CD8-positive, alpha-beta memory T cell (primary cell): ENCODE results near the gene HPN. TPM values are rescaled to one million over a fixed set of nuclear protein-coding genes. Genes with fewer than 3 reads are reported as not detected.
"Not testable (repeated sequence)": the region's sequence is repeated elsewhere in the genome, so short reads cannot be mapped to it uniquely, and the experiment has no call there.

ENCODE experiments used
- CTCF ChIA-PET: fragments of 350-600 bp; sonication (Branson Sonifier 250); formaldehyde crosslinking; loops from one replicate; lab custom pipeline; 2021; ENCODE audit warnings: antibody characterized with exemption; lab: Charles Lee
- POLR2A ChIA-PET: fragments of 350-600 bp; sonication (Branson Sonifier 250); formaldehyde crosslinking; loops from one replicate; lab custom pipeline; 2021; ENCODE audit warnings: antibody characterized with exemption; lab: Charles Lee
- DNase-seq, 5 donors: peaks; one replicate each; pipeline versions ENCODE4 v3.0.0 to v3.0.0-alpha.2; 2020 to 2022; ENCODE audit warnings: mixed read lengths in 1 of 5
- H3K27ac ChIP-seq: one replicate; pipeline ENCODE4 v1.7.0; 2013; ENCODE audit warnings: low read depth, mild to moderate bottlenecking, low read length, moderate library complexity
- H3K27me3 ChIP-seq: 2 replicates; pipeline ENCODE4 v1.7.0; 2013; ENCODE audit warnings: low read length, mild to moderate bottlenecking; ENCODE audit not compliant: insufficient read depth, poor library complexity, severe bottlenecking
- H3K36me3 ChIP-seq: 2 replicates; pipeline ENCODE4 v1.7.0; 2013; ENCODE audit warnings: mild to moderate bottlenecking, low read length, moderate library complexity; ENCODE audit not compliant: insufficient read depth
- H3K4me1 ChIP-seq: 2 replicates; pipeline ENCODE4 v1.7.0; 2013; ENCODE audit warnings: mild to moderate bottlenecking, low read length, moderate library complexity; ENCODE audit not compliant: insufficient read depth
- H3K4me3 ChIP-seq: 2 replicates; pipeline ENCODE4 v1.7.0; 2013; ENCODE audit warnings: mild to moderate bottlenecking, low read length
- H3K9me3 ChIP-seq: 2 replicates; pipeline ENCODE4 v1.7.0; 2013; ENCODE audit warnings: mild to moderate bottlenecking, low read length
- H3K27ac Mint-ChIP-seq, 8 donors: one replicate each; pipeline ENCODE4 v1.8.0; 2020 to 2021; ENCODE audit warnings: mixed read lengths in 8 of 8, mild to moderate bottlenecking in 6 of 8, inconsistent platforms in 3 of 8, moderate library complexity in 3 of 8
- H3K27me3 Mint-ChIP-seq, 2 donors: one replicate each; pipeline ENCODE4 v1.8.0; 2020 to 2021; ENCODE audit warnings: mixed read lengths in 2 of 2, mild to moderate bottlenecking in 1 of 2, moderate library complexity in 1 of 2
- H3K36me3 Mint-ChIP-seq, 3 donors: one replicate each; pipeline ENCODE4 v1.8.0; 2020 to 2021; ENCODE audit warnings: mixed read lengths in 3 of 3, inconsistent platforms in 1 of 3, mild to moderate bottlenecking in 1 of 3
- H3K4me1 Mint-ChIP-seq, 3 donors: one replicate each; pipeline ENCODE4 v1.8.0; 2020 to 2021; ENCODE audit warnings: mixed read lengths in 3 of 3, inconsistent platforms in 1 of 3, mild to moderate bottlenecking in 1 of 3
- H3K4me3 Mint-ChIP-seq, 7 donors: one replicate each; pipeline ENCODE4 v1.8.0; 2020 to 2021; ENCODE audit warnings: mixed read lengths in 7 of 7, mild to moderate bottlenecking in 6 of 7, moderate library complexity in 4 of 7, inconsistent platforms in 2 of 7
- H3K9me3 Mint-ChIP-seq, 5 donors: one replicate each; pipeline ENCODE4 v1.8.0; 2020 to 2022; ENCODE audit warnings: mixed read lengths in 5 of 5, mild to moderate bottlenecking in 3 of 5, moderate library complexity in 2 of 5, inconsistent platforms in 1 of 5
- polyA plus RNA-seq: library from polyadenylated mRNA; unstranded; fragments of 300-500 nt; fragmentation: Illumina TruSeq; gene quantifications from one replicate; pipeline ENCODE4 v1.2.3, GENCODE V29; 2021
- total RNA-seq, 2 experiments: library from RNA; stranded (reverse); gene quantifications; one replicate each; pipeline ENCODE4 v1.2.3, GENCODE V29; 2021

Gene HPN
- not detected for total RNA-seq
- 0.53 TPM for polyA plus RNA-seq

DNA sequence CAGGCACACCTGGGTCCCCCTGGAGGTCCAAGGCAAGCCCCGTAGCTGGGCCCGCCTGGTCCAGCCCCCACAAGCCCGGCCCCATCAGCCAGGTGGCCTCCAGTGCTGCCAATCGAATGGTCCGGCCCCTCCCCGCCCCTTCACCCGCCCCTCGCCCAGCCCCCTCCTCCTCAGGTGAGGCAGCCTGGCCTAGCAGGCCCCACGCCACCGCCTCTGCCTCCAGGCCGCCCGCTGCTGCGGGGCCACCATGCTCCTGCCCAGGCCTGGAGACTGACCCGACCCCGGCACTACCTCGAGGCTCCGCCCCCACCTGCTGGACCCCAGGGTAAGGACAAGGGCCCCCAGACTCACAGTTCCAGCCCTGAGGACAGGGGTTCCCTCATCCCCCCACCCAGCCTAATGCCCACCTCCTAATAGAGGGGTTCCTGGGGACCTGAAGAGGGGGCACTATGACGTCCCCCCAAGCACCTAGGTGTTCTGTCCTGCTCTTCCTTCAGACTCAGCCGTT, at the start of gene HPN:
Gene HPN, plus strand, starts transcription at position 174 of the 508 bp plus-strand sequence. CDS start 786 bp downstream, outside the sequence.
- H3K27ac Mint-ChIP-seq = peak within 1 kb of the TSS in 7 of 8 donors; percentile 6 to 87 (median 74)
- no peak for DNase-seq

DNA sequence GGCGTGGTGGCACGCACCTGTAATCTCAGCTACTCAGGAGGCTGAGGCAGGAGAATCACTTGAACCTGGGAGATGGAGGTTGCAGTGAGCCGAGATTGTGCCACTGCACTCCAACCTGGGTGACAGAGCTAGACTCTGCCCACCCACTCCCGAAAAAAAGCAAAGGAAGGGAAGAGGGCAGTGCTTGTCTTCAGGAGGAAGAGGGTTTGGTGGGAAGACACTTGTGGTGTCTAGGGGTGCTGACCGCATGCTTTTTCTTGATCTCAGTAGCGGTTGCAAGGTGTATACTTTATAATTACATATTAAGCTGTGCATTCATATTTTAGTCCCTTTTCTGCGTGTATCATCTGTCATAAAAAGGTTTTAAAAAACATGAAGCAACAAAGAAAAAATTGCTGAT, 48.9 kb upstream of the HPN start:
- Mint-ChIP-seq H3K4me3 (peak overlapping the region in 2 of 7 donors; percentile 31 to 39), H3K27ac (peak overlapping the region in 2 of 8 donors; percentile 41 to 42), H3K4me1 (peaks cover 15 to 76% (median 18%) of the 10 kb centered on the region in 3 donors)
- H3K9me3 Mint-ChIP-seq, H3K27ac ChIP-seq, H3K36me3 ChIP-seq, H3K9me3 ChIP-seq, H3K27me3 Mint-ChIP-seq, H3K27me3 ChIP-seq, H3K36me3 Mint-ChIP-seq, H3K4me3 ChIP-seq: not testable (repeated sequence)
- POLR2A ChIA-PET = interaction anchor here (1.5 kb wide), 1 partner anchor 9 kb away, joined by 4 read pairs; no protein-coding TSS in a partner anchor
- peak in 1 of 5 donors; percentile 62 for DNase-seq
- peaks cover 39% of the 10 kb centered on the region for H3K4me1 ChIP-seq
- CTCF ChIA-PET = interaction anchor here (0.6 to 1.7 kb wide), 3 partner anchors 19 to 22 kb away, joined by 3 read pairs; no protein-coding TSS in a partner anchor

More for the DNA sequence above, at the start of gene HPN:
- Histone ChIP-seq H3K27me3 (no peaks in the 10 kb centered on the region), H3K27ac (peak within 1 kb of the TSS; percentile 16), H3K4me3 (peak within 1 kb of the TSS; percentile 56), H3K4me1 (peaks cover 31% of the 10 kb centered on the region), H3K36me3 (no peaks in the 10 kb centered on the region), H3K9me3 (no peaks in the 10 kb centered on the region)
- ChIA-PET CTCF (no interaction called here), POLR2A (interaction anchor here (0.6 kb wide), 1 partner anchor 17 kb away, joined by 3 read pairs; no protein-coding TSS in a partner anchor)
- Mint-ChIP-seq H3K4me1 (peaks cover 21 to 44% (median 31%) of the 10 kb centered on the region in 3 donors), H3K36me3 (no peaks in the 10 kb centered on the region), H3K4me3 (peak within 1 kb of the TSS; percentile 55 to 90 (median 80)), H3K9me3 (no peaks in the 10 kb centered on the region), H3K27me3 (peaks cover 2 to 5% of the 10 kb centered on the region in 2 donors)

DNA sequence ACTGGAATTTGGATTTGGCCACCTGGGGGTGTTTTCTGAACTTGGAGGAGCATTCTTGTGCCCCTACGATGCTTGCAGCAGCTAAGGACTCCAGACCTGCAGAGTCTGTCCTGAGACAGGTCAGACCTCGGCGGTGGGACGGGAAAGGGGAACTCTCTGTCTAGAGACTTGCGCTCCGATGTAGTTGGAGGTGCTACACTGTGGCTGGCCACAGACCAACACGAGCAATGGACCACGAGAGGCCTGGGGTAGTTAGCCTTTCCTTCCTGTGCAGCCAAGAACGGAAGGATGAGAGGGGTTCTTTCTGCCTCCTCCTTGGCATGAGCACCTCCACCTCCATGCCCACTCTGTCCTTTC, 47.3 kb upstream of the HPN start:
- Histone ChIP-seq H3K27me3 (no peaks in the 10 kb centered on the region), H3K36me3 (no peaks in the 10 kb centered on the region), H3K4me1 (peaks cover 56% of the 10 kb centered on the region), H3K9me3 (no peaks in the 10 kb centered on the region), H3K4me3 (no peak overlapping the region), H3K27ac (no peak overlapping the region)
- Mint-ChIP-seq H3K9me3 (no peaks in the 10 kb centered on the region), H3K4me1 (peaks cover 25 to 79% (median 35%) of the 10 kb centered on the region in 3 donors), H3K27ac (no peak overlapping the region), H3K27me3 (peaks cover 0 to 1% of the 10 kb centered on the region in 2 donors), H3K36me3 (no peaks in the 10 kb centered on the region), H3K4me3 (peak overlapping the region in 1 of 7 donors; percentile 8)
- DNase-seq = no peak
- CTCF ChIA-PET = interaction anchor here (10.0 kb wide), 1 partner anchor 19 kb away, joined by 98 read pairs; no protein-coding TSS in a partner anchor
- POLR2A ChIA-PET = no interaction called here

DNA sequence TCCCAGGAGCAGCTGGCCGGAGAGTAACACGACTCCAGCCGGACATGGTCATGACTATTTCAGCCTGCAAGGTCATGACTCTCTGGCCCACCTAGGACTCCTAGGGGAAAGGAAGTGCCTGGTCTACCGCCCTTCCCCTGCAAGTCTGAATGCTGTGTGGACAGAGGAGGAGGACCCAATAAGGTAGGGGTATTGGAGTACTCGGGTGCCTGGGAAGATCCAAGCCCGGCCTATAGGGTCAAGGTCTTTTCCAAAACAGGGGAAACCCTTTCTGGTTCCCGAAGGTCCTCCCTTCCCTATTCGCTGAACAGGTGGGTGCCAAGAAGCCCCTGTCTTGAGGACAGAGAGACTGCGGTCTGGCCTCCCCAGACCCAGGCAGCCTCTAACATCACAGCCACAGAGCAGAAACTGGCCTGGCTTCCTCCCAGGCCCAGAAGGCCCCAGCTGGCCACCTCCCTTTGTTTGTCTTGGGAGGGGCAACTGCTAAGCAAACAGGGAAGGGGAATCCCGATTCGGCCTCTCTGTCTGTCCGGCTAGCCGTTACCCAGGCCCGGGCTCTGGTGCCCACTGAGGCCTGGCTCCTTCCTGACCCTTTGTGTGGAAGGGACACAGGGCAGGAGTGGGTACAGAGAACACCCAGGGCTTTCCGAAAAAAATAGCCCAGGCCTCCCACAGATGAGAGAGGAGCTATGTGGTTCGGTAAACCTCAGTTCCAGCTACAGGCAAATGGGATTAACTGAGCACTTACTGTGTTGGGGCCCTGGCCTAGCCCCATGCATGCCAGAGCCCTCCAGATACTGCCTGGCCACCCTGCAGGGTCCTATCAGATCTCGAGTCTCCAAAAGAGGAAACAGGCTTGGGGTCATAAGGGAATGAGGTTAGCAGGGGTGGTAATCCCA, 46.6 kb upstream of the HPN start:
- DNase-seq = no peak
- Mint-ChIP-seq H3K9me3 (no peaks in the 10 kb centered on the region), H3K27me3 (peaks cover 0 to 1% of the 10 kb centered on the region in 2 donors), H3K4me3 (no peak overlapping the region), H3K36me3 (no peaks in the 10 kb centered on the region), H3K27ac (peak overlapping the region in 2 of 8 donors; percentile 58 to 99), H3K4me1 (peaks cover 28 to 84% (median 39%) of the 10 kb centered on the region in 3 donors)
- H3K4me1 ChIP-seq = peaks cover 62% of the 10 kb centered on the region
- no peaks in the 10 kb centered on the region for H3K27me3 ChIP-seq
- no peaks in the 10 kb centered on the region for H3K36me3 ChIP-seq
- H3K9me3 ChIP-seq = no peaks in the 10 kb centered on the region
- ChIA-PET CTCF (interaction anchor here (1.5 to 10.0 kb wide), 2 partner anchors 18 to 23 kb away, joined by 6 to 98 read pairs; no protein-coding TSS in a partner anchor), POLR2A (interaction anchor here (0.6 to 1.0 kb wide), 3 partner anchors 10 to 17 kb away, joined by 5 to 12 read pairs (median 5); no protein-coding TSS in a partner anchor)
- H3K4me3 ChIP-seq = no peak overlapping the region
- no peak overlapping the region for H3K27ac ChIP-seq

DNA sequence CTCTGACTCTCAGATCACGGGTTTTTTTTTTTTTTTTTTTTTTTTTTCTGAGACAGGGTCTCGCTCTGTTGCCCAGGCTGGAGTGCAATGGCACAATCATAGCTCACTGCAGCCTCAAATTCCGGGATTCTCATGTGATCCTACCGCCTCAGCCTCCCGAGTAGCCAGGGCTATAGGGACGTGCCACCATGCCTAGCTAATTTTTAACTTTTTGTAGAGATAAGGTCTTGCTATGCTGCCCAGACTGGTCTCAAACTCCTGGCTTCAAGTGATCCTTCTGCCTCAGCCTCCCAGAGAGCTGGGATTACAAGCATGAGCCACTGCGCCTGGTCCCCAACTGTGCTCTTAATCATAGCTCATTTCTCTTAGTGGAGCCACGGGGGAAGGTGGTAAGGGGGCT, 46.0 kb upstream of the HPN start:
- Mint-ChIP-seq H3K36me3 (no peaks in the 10 kb centered on the region), H3K4me3 (no peak overlapping the region), H3K27me3 (peaks cover 0 to 1% of the 10 kb centered on the region in 2 donors), H3K9me3 (no peaks in the 10 kb centered on the region), H3K27ac (peak overlapping the region in 3 of 8 donors; percentile 58 to 99 (median 68)), H3K4me1 (peaks cover 28 to 78% (median 34%) of the 10 kb centered on the region in 3 donors)
- CTCF ChIA-PET = interaction anchor here (1.5 to 10.0 kb wide), 2 partner anchors 18 to 23 kb away, joined by 6 to 98 read pairs; no protein-coding TSS in a partner anchor
- Histone ChIP-seq H3K27ac (no peak overlapping the region), H3K9me3 (no peaks in the 10 kb centered on the region), H3K4me1 (peaks cover 62% of the 10 kb centered on the region), H3K4me3 (no peak overlapping the region), H3K36me3 (no peaks in the 10 kb centered on the region), H3K27me3 (no peaks in the 10 kb centered on the region)
- POLR2A ChIA-PET = interaction anchor here (0.6 to 1.0 kb wide), 4 partner anchors 9 to 17 kb away, joined by 5 to 12 read pairs (median 6); no protein-coding TSS in a partner anchor
- DNase-seq = no peak

DNA sequence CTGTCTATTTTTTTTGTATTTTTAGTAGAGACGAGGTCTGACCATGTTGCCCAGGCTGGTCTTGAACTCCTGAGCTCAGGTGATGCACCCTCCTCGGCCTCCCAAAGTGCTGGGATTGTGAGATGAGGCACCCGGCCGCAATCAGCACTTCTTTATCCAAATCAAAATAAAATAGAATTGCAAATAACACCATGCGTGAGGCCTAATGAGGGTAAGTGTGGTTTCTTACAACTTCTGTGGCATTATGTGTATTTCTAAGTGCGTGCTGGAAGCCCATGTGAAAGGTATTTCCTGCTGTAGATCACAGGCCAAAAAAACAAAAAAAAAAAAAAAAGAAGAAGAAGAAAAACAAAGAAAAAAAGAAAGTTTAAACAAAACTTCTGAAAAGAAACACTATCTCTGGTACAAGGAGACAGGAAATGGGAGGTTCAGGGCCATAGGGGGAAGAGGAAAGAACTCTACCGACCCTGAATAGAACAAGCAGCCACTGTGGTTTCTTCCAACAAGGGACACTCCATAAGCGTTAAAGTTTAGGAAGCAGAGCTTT, 44.4 kb upstream of the HPN start:
- ChIA-PET CTCF (interaction anchor here (1.1 to 10.0 kb wide), 3 partner anchors 16 to 46 kb away, joined by 3 to 98 read pairs (median 4); no protein-coding TSS in a partner anchor), POLR2A (interaction anchor here (0.7 to 2.0 kb wide), 4 partner anchors 13 to 17 kb away, joined by 3 to 8 read pairs (median 3); no protein-coding TSS in a partner anchor)
- Histone ChIP-seq H3K27ac (peak overlapping the region; percentile 10), H3K36me3 (no peaks in the 10 kb centered on the region), H3K9me3 (no peaks in the 10 kb centered on the region), H3K27me3 (no peaks in the 10 kb centered on the region), H3K4me1 (peaks cover 66% of the 10 kb centered on the region), H3K4me3 (peak overlapping the region; percentile 38)
- peak in 2 of 5 donors; percentile 51 to 80 for DNase-seq
- peak overlapping the region; percentile 76 to 99 (median 96) for H3K27ac Mint-ChIP-seq
- peaks cover 0 to 1% of the 10 kb centered on the region in 2 donors for H3K27me3 Mint-ChIP-seq
- H3K36me3 Mint-ChIP-seq = peaks cover 0 to 10% (median 2%) of the 10 kb centered on the region in 3 donors
- H3K4me3 Mint-ChIP-seq = peak overlapping the region; percentile 68 to 96 (median 79)
- peaks cover 37 to 76% (median 43%) of the 10 kb centered on the region in 3 donors for H3K4me1 Mint-ChIP-seq
- no peaks in the 10 kb centered on the region for H3K9me3 Mint-ChIP-seq

DNA sequence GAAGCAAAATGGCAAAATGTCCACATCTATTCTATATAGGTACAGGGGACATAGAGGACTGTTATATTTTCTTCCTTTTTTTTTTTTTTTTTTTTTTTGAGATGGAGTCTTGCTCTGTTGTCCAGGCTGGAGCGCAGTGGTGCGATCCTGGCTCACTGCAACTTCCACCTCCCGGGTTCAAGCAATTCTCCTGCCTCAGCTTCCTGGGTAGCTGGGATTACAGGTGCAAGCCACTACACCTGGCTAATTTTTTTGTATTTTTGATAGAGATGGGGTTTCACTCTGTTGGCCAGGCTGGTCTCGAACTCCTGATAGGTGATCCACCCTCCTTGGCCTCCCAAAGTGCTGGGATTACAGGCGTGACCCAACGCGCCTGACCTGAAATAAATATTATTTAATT, 43.3 kb upstream of the HPN start:
- POLR2A ChIA-PET = interaction anchor here (0.8 kb wide), 1 partner anchor 14 kb away, joined by 3 read pairs; no protein-coding TSS in a partner anchor
- H3K27me3 Mint-ChIP-seq, H3K9me3 Mint-ChIP-seq, H3K27me3 ChIP-seq, H3K36me3 ChIP-seq, DNase-seq, H3K4me3 ChIP-seq, H3K9me3 ChIP-seq, H3K27ac ChIP-seq: not testable (repeated sequence)
- H3K36me3 Mint-ChIP-seq = peaks cover 0 to 19% (median 2%) of the 10 kb centered on the region in 3 donors
- peaks cover 77% of the 10 kb centered on the region for H3K4me1 ChIP-seq
- H3K4me1 Mint-ChIP-seq = peaks cover 47 to 78% (median 54%) of the 10 kb centered on the region in 3 donors
- peak overlapping the region; percentile 76 to 99 (median 96) for H3K27ac Mint-ChIP-seq
- CTCF ChIA-PET = interaction anchor here (1.1 to 10.0 kb wide), 2 partner anchors 15 to 25 kb away, joined by 3 to 98 read pairs; no protein-coding TSS in a partner anchor
- peak overlapping the region; percentile 68 to 96 (median 82) for H3K4me3 Mint-ChIP-seq
